IMR-90 (cell line): ENCODE measurements around the gene LLGL2. TPM values are rescaled to one million over a fixed set of nuclear protein-coding genes. Genes with fewer than 3 reads are reported as not detected.

Experiments
- ATAC-seq: fragments of 200-7000 bp; cut with Tn5 transposase; 2 replicates; pipeline ENCODE4 v1.9.1; 2020; ENCODE audit warnings: low read depth, mild to moderate bottlenecking, moderate library complexity
- BruUV-seq: library from RNA; stranded (reverse); fragments of 400-500 nt; replicated peaks from 2 replicates; lab custom pipeline; 2021; lab: Mats Ljungman, UMichigan
- CTCF ChIA-PET: fragments of 300-600 bp; formaldehyde crosslinking; extraction: SDS; loops from one replicate; lab custom pipeline; 2021; ENCODE audit warnings: antibody characterized with exemption; lab: Yijun Ruan, JAX
- POLR2A ChIA-PET: fragments of 300-600 bp; sonication (Branson Sonifier 250); formaldehyde crosslinking; loops from one replicate; lab custom pipeline; 2022; ENCODE audit warnings: antibody characterized with exemption; ENCODE audit not compliant: unreplicated experiment; lab: Charles Lee
- DNase-seq: peaks from one replicate; pipeline ENCODE4 v3.0.0; 2013
- H2AFZ ChIP-seq: replicated peaks from 2 replicates; pipeline ENCODE3; 2013; ENCODE audit warnings: low read length, mild to moderate bottlenecking; ENCODE audit not compliant: poor library complexity
- H2AK5ac ChIP-seq: 2 replicates; pipeline ENCODE4 v1.6.1; 2013; ENCODE audit warnings: low read depth, low read length, inconsistent platforms
- H2AK9ac ChIP-seq: replicated peaks from 2 replicates; pipeline ENCODE3; 2013; ENCODE audit warnings: mild to moderate bottlenecking, low read depth, low read length, moderate library complexity; ENCODE audit not compliant: poor library complexity
- H2BK120ac ChIP-seq: 2 replicates; pipeline ENCODE4 v1.6.1; 2013; ENCODE audit warnings: low read depth, low read length, inconsistent platforms
- H2BK15ac ChIP-seq: 3 replicates; pipeline ENCODE4 v1.6.1; 2013; ENCODE audit warnings: low read depth, low read length, inconsistent platforms
- H2BK20ac ChIP-seq: 2 replicates; pipeline ENCODE4 v1.6.1; 2013; ENCODE audit warnings: low read depth, mild to moderate bottlenecking, inconsistent platforms, low read length, moderate library complexity
- H2BK5ac ChIP-seq: 2 replicates; pipeline ENCODE4 v1.6.1; 2013; ENCODE audit warnings: mild to moderate bottlenecking, low read depth, low read length, inconsistent platforms; ENCODE audit not compliant: poor library complexity, severe bottlenecking
- H3K14ac ChIP-seq: replicated peaks from 2 replicates; pipeline ENCODE4 v1.6.1; 2013; ENCODE audit warnings: low read depth, low read length, inconsistent platforms
- H3K18ac ChIP-seq: 2 replicates; pipeline ENCODE4 v1.6.1; 2013; ENCODE audit warnings: low read depth, low read length, control low read depth
- H3K23ac ChIP-seq: 2 replicates; pipeline ENCODE4 v1.6.1; 2013; ENCODE audit warnings: low read depth, low read length, inconsistent platforms
- H3K27ac ChIP-seq: 2 replicates; pipeline ENCODE4 v1.5.1; 2013; ENCODE audit warnings: mild to moderate bottlenecking, control low read depth, low read length; ENCODE audit not compliant: insufficient read depth
- H3K27me3 ChIP-seq: 2 replicates; pipeline ENCODE4 v1.6.1; 2013; ENCODE audit warnings: low read length; ENCODE audit not compliant: control insufficient read depth, insufficient read depth
- H3K36me3 ChIP-seq: 2 replicates; pipeline ENCODE4 v1.6.1; 2013; ENCODE audit warnings: low read length, mixed read lengths; ENCODE audit not compliant: control insufficient read depth, insufficient read depth
- H3K4ac ChIP-seq: 2 replicates; pipeline ENCODE4 v1.6.1; 2013; ENCODE audit warnings: low read depth, low read length, inconsistent platforms
- H3K4me1 ChIP-seq: 2 replicates; pipeline ENCODE4 v1.6.1; 2013; ENCODE audit warnings: low read length, mixed read lengths; ENCODE audit not compliant: control insufficient read depth, insufficient read depth
- H3K4me2 ChIP-seq: 2 replicates; pipeline ENCODE4 v1.6.1; 2013; ENCODE audit warnings: low read depth, mild to moderate bottlenecking, control low read depth, low read length, moderate library complexity
- H3K4me3 ChIP-seq: 2 replicates; pipeline ENCODE4 v1.5.1; 2013; ENCODE audit warnings: low read depth, mild to moderate bottlenecking, control low read depth, low read length, moderate library complexity; ENCODE audit not compliant: insufficient read depth
- H3K56ac ChIP-seq: 2 replicates; pipeline ENCODE4 v1.6.1; 2013; ENCODE audit warnings: low read length, inconsistent platforms; ENCODE audit not compliant: insufficient read depth; ENCODE audit errors: extremely low read depth
- H3K79me1 ChIP-seq, 2 experiments: 2 replicates each; pipeline ENCODE4 v1.6.1; 2013; ENCODE audit warnings: low read length in 2 of 2, inconsistent platforms in 1 of 2, low read depth in 1 of 2
- H3K9ac ChIP-seq: 2 replicates; pipeline ENCODE4 v1.6.1; 2013; ENCODE audit warnings: low read depth, low read length, control low read depth
- H3K9me1 ChIP-seq: 2 replicates; pipeline ENCODE4 v1.6.1; 2013; ENCODE audit warnings: low read length, inconsistent platforms; ENCODE audit not compliant: insufficient read depth
- H3K9me3 ChIP-seq: 2 replicates; pipeline ENCODE4 v1.6.1; 2013; ENCODE audit warnings: low read length; ENCODE audit not compliant: control insufficient read depth, insufficient read depth
- H4K20me1 ChIP-seq: 2 replicates; pipeline ENCODE4 v1.6.1; 2013; ENCODE audit warnings: low read length, inconsistent platforms; ENCODE audit not compliant: insufficient read depth
- H4K5ac ChIP-seq: 2 replicates; pipeline ENCODE4 v1.6.1; 2013; ENCODE audit warnings: mild to moderate bottlenecking, low read depth, low read length, control low read depth
- H4K8ac ChIP-seq, 2 experiments: 2 replicates each; pipeline ENCODE4 v1.6.1; 2013; ENCODE audit warnings: low read depth in 2 of 2, low read length in 2 of 2, control low read depth in 1 of 2, inconsistent platforms in 1 of 2
- H4K91ac ChIP-seq: 2 replicates; pipeline ENCODE4 v1.6.1; 2013; ENCODE audit warnings: low read depth, low read length, inconsistent platforms; ENCODE audit not compliant: insufficient read depth
- CEBPB ChIP-seq: IDR thresholded peaks from 2 replicates; pipeline ENCODE4 v1.6.1; 2012; ENCODE audit warnings: low read depth, low read length, improper control_type of control experiment
- MAFK ChIP-seq: IDR thresholded peaks from 2 replicates; pipeline ENCODE4 v1.6.1; 2012; ENCODE audit warnings: low read depth, low read length, improper control_type of control experiment
- MAZ ChIP-seq: IDR thresholded peaks from 2 replicates; pipeline ENCODE4 v1.6.1; 2012; ENCODE audit warnings: low read depth, mild to moderate bottlenecking, low read length, improper control_type of control experiment, moderate library complexity, borderline replicate concordance
- MXI1 ChIP-seq: IDR thresholded peaks from 2 replicates; pipeline ENCODE4 v1.6.1; 2012; ENCODE audit warnings: low read depth, mild to moderate bottlenecking, low read length, moderate library complexity, borderline replicate concordance
- USF2 ChIP-seq: fragments of 150-350 bp; IDR thresholded peaks from 2 replicates; pipeline ENCODE4 v1.6.1; 2017; ENCODE audit warnings: mild to moderate bottlenecking, antibody characterized with exemption, low read length, low read depth
- WGBS, 2 experiments: methylation state at CpG; one replicate each; pipeline versions ENCODE4 v1.1.5 to v1.1.7; 2013; ENCODE audit warnings: missing lambda C conversion rate in 2 of 2; ENCODE audit not compliant: insufficient read length in 1 of 2; ENCODE audit errors: extremely low coverage in 2 of 2; 5-methylcytosine and 5-hydroxymethylcytosine counted together
- dilution Hi-C: fragments of 300-500 bp; cut with HindIII; formaldehyde crosslinking; loops from one replicate; pipeline ENCODE4 v1.14.3; 2018; ENCODE audit warnings: low sequenced_read_pairs; ENCODE audit not compliant: unreplicated experiment
- in situ Hi-C: fragments of 300-500 bp; cut with MboI; formaldehyde crosslinking; loops from 3 replicates; pipeline ENCODE4 v1.14.3; 2019; ENCODE audit warnings: low sequenced_read_pairs, inconsistent platforms, mixed read lengths
- intact Hi-C: fragments of 100-400 bp; cut with micrococcal nuclease; formaldehyde crosslinking; loops from 2 replicates; pipeline ENCODE4 v1.10.0; 2022
- polyA plus RNA-seq, 3 experiments: library from polyadenylated mRNA; depleted of rRNA; stranded (reverse); fragments of >200 nt; gene quantifications; 2 replicates each; pipeline ENCODE4 v1.2.3, GENCODE V29; 2012; ENCODE audit warnings: low replicate concordance in 1 of 3
- total RNA-seq: library from RNA; depleted of rRNA; stranded (reverse); fragments of >200 nt; gene quantifications from 2 replicates; pipeline ENCODE4 v1.2.3, GENCODE V29; 2012

Gene LLGL2
- total and polyA plus RNA-seq, 2 of the 4 experiments (the other 2 are of a cell fraction), result 0.54 to 0.72 TPM

GRCh38 chr17:75552425-75553294 is 27.2 kb downstream of the LLGL2 start:
- H3K9ac ChIP-seq, result peak overlapping the region; percentile 54
- peaks cover 11% of the 10 kb centered on the region; the same call in 1 of the 2 replicates for H3K9me1 ChIP-seq
- no peaks in the 10 kb centered on the region for H4K20me1 ChIP-seq
- H3K18ac ChIP-seq, result peak overlapping the region; percentile 61; the same call in 1 of the 2 replicates
- H3K4ac ChIP-seq, result peak overlapping the region; percentile 61
- H3K79me1 ChIP-seq, result no peaks in the 10 kb centered on the region
- peak overlapping the region; percentile 74; the same call in 1 of the 2 replicates for H4K5ac ChIP-seq
- H3K4me2 ChIP-seq, result peak overlapping the region; percentile 52
- H4K8ac ChIP-seq, result peak overlapping the region; percentile 48 to 84; a peak in 3 of 4 replicates
- peak overlapping the region; percentile 87 for H2AFZ ChIP-seq
- peak overlapping the region; percentile 17; the same call in 1 of the 2 replicates for H3K14ac ChIP-seq
- TF ChIP-seq MAZ (no peak), MAFK (no peak), MXI1 (no peak), USF2 (no peak), CEBPB (no peak)
- H2BK20ac ChIP-seq, result peak overlapping the region; percentile 21; the same call in 1 of the 2 replicates
- BruUV-seq, result no TSS peak
- intact Hi-C loops, result no loop called here
- CTCF ChIA-PET, result interaction anchor here (0.6 to 1.2 kb wide), 2 partner anchors 18 to 36 kb away, joined by 3 read pairs; partner anchors contain the start of gene TSEN54
- H3K9me3 ChIP-seq, result no peaks in the 10 kb centered on the region
- in situ Hi-C loops, result no loop called here
- H4K91ac ChIP-seq, result peak overlapping the region; percentile 48; the same call in 1 of the 2 replicates
- 60% methylated on average over 7 of the region's 14 CpGs; no CpG with 5 or more reads in 1 of the 2 experiments for WGBS, 2 experiments
- DNase-seq (peak; percentile 20), ATAC-seq (peak; percentile 81)
- peaks cover 10% of the 10 kb centered on the region for H3K27me3 ChIP-seq
- H3K36me3 ChIP-seq, result no peaks in the 10 kb centered on the region
- peak overlapping the region; percentile 69; the same call in 1 of the 2 replicates for H3K27ac ChIP-seq
- H3K4me1 ChIP-seq, result peaks cover 11% of the 10 kb centered on the region
- H2AK5ac ChIP-seq, result no peak overlapping the region; the same call in 1 of the 2 replicates
- peak overlapping the region; percentile 69 for H2AK9ac ChIP-seq
- no peak overlapping the region for H3K56ac ChIP-seq
- dilution Hi-C loops, result no loop called here
- POLR2A ChIA-PET, result no interaction called here
- H3K4me3 ChIP-seq, result no peak overlapping the region
- H3K23ac ChIP-seq, result 0 out of 2 replicates have a peak overlapping the region, but pooled peaks have one; percentile 13
- H2BK15ac ChIP-seq, result no peak overlapping the region; the same call in 2 of the 3 replicates
- peak overlapping the region; percentile 43 for H2BK120ac ChIP-seq
- H2BK5ac ChIP-seq, result peak overlapping the region; percentile 1
